Lower leg skin (tissue), 3 donors: Measurements from ENCODE around the gene NABP2.

Experiments used
- POLR2A ChIP-seq, 2 donors: fragments of 450-650 bp; IDR thresholded peaks; one replicate each; pipeline ENCODE4 v1.6.1; 2016 to 2017; ENCODE audit warnings: antibody characterized with exemption in 2 of 2, mild to moderate bottlenecking in 1 of 2, moderate library complexity in 1 of 2
- TF ChIP-seq, protein P1 (sequence below), 3 donors: fragments of 450-650 bp; IDR thresholded peaks; one replicate each; pipeline ENCODE4 v1.5.1; 2016; ENCODE audit warnings: antibody characterized with exemption in 3 of 3, mild to moderate bottlenecking in 3 of 3, moderate library complexity in 2 of 3

DNA sequence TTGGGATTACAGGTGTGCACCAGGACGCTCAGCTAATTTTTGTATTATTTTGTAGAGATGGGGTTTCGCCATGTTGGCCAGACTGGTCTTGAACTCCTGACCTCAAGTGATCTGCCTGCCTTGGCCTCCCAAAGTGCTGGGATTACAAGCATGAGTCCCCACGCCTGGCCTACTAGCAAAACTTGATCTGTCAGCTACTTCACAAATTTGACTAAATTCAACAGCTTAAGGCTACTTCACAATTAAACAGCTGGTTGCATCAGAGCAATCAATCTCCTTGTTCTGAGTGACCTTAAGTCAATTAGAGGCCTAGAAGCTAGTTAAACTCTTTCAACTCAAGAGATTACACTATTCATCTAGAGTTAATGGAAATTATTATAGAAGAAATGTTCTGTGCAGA is 54.8 kb downstream of the NABP2 start:
- TF ChIP-seq, protein P1, sequence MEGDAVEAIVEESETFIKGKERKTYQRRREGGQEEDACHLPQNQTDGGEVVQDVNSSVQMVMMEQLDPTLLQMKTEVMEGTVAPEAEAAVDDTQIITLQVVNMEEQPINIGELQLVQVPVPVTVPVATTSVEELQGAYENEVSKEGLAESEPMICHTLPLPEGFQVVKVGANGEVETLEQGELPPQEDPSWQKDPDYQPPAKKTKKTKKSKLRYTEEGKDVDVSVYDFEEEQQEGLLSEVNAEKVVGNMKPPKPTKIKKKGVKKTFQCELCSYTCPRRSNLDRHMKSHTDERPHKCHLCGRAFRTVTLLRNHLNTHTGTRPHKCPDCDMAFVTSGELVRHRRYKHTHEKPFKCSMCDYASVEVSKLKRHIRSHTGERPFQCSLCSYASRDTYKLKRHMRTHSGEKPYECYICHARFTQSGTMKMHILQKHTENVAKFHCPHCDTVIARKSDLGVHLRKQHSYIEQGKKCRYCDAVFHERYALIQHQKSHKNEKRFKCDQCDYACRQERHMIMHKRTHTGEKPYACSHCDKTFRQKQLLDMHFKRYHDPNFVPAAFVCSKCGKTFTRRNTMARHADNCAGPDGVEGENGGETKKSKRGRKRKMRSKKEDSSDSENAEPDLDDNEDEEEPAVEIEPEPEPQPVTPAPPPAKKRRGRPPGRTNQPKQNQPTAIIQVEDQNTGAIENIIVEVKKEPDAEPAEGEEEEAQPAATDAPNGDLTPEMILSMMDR (IDR thresholded peaks at IDR 0.05): no peak
- no peak for TF ChIP-seq POLR2A (IDR thresholded peaks at IDR 0.05)
